Osteoblast (primary cell): ENCODE measurements around the gene KRT14. TPM values are rescaled to one million over a fixed set of nuclear protein-coding genes. Genes with fewer than 3 reads are reported as not detected.
A peak's percentile ranks its signal among the peaks of the same experiment; 100 is the strongest.

Source experiments
- DNase-seq: peaks from one replicate; pipeline ENCODE4 v3.0.0; 2011; ENCODE audit warnings: low spot score, mixed read lengths; ENCODE audit not compliant: insufficient read length; ENCODE audit errors: missing footprints
- H2AFZ ChIP-seq: 2 replicates; pipeline ENCODE4 v1.6.0; 2011; ENCODE audit warnings: mild to moderate bottlenecking, low read length
- H3K27ac ChIP-seq: 2 replicates; pipeline ENCODE4 v1.5.1; 2011; ENCODE audit warnings: mild to moderate bottlenecking, low read depth, low read length, moderate library complexity
- H3K27me3 ChIP-seq: 2 replicates; pipeline ENCODE4 v1.6.0; 2012; ENCODE audit warnings: mild to moderate bottlenecking, control low read depth, inconsistent platforms, low read length, moderate library complexity; ENCODE audit not compliant: insufficient read depth
- H3K36me3 ChIP-seq: 2 replicates; pipeline ENCODE4 v1.5.1; 2011; ENCODE audit warnings: mild to moderate bottlenecking, low read length, control low read depth, moderate library complexity; ENCODE audit not compliant: insufficient read depth
- H3K4me1 ChIP-seq: 2 replicates; pipeline ENCODE4 v1.5.1; 2011; ENCODE audit warnings: mild to moderate bottlenecking, low read length, control low read depth, moderate library complexity; ENCODE audit not compliant: insufficient read depth
- H3K4me2 ChIP-seq: 2 replicates; pipeline ENCODE4 v1.6.0; 2011; ENCODE audit warnings: mild to moderate bottlenecking, low read length; ENCODE audit not compliant: insufficient read depth
- H3K4me3 ChIP-seq: fragments of 200-600 bp; sonication (generic); 3 replicates; pipeline ENCODE4 v1.5.1; 2012; ENCODE audit warnings: mild to moderate bottlenecking, low read length, inconsistent platforms; ENCODE audit not compliant: insufficient read depth
- H3K79me2 ChIP-seq: 2 replicates; pipeline ENCODE4 v1.6.0; 2012; ENCODE audit warnings: mild to moderate bottlenecking, low read length, control low read depth, inconsistent platforms; ENCODE audit not compliant: insufficient read depth
- H3K9me3 ChIP-seq: 2 replicates; pipeline ENCODE4 v1.5.1; 2011; ENCODE audit warnings: low read depth, low read length, control low read depth
- H4K20me1 ChIP-seq: 2 replicates; pipeline ENCODE4 v1.6.0; 2012; ENCODE audit warnings: mild to moderate bottlenecking, low read length, control low read depth; ENCODE audit not compliant: insufficient read depth
- CTCF ChIP-seq: IDR thresholded peaks from 2 replicates; pipeline ENCODE4 v1.5.1; 2011; ENCODE audit warnings: mild to moderate bottlenecking, low read depth, low read length, moderate library complexity; ENCODE audit errors: extremely low read depth
- total RNA-seq: library from RNA; depleted of rRNA; stranded (reverse); fragments of >200 nt; gene quantifications from 2 replicates; pipeline ENCODE4 v1.2.3, GENCODE V29; 2012

KRT14 gene
- total RNA-seq: 12.3 and 23.0 TPM in 2 replicates

DNA sequence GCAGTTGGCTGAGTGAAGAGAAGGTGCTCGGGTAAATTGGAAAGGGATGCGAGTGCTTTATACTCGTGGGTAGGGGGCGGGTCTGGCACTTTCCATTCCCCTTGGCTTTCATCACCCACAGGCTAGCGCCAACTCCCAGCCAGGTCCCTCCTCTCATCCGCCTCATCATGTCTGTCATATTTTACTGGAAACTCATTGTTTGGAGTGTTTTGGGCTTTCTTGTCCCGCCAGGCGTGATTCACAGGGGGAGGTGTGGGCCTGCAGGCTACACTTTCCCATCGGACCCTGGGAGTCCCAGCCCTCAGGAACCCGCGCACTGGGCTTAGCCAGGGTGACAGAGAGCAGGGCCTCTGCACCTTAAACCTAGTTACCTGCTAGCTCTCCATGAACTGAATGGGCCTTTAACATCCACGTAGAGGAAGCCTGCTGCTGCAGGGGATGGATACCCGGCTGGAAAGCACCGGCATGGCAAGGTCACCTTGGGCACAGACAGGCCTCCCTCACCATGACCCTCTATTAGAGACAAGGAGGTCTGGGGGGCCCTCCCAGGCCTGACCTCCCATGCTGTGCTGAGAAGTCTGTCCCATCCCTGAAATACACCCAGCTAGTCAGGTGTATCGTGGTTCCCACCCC is at the start of gene KRT14:
Gene KRT14 (minus strand): TSS at position 33 of the 633 bp plus-strand sequence. CDS start 61 bp downstream, outside the sequence.
- TF ChIP-seq CTCF: no peak
- Histone ChIP-seq H3K4me1 (peaks cover 3% of the 10 kb centered on the region), H4K20me1 (no peaks in the 10 kb centered on the region), H2AFZ (no peak within 1 kb of the TSS), H3K4me3 (no peak within 1 kb of the TSS), H3K27ac (no peak within 1 kb of the TSS), H3K79me2 (no peaks in the 10 kb centered on the region), H3K27me3 (peaks cover 16% of the 10 kb centered on the region), H3K36me3 (no peaks in the 10 kb centered on the region), H3K9me3 (no peaks in the 10 kb centered on the region), H3K4me2 (no peak within 1 kb of the TSS)
- no peak for DNase-seq

GRCh38 chr17:41635121-41636097 is 48.7 kb upstream of the KRT14 start:
- Histone ChIP-seq H2AFZ (peak overlapping the region; percentile 87), H4K20me1 (no peaks in the 10 kb centered on the region), H3K9me3 (no peaks in the 10 kb centered on the region), H3K4me1 (peaks cover 5% of the 10 kb centered on the region), H3K4me3 (peak overlapping the region; percentile 16), H3K79me2 (no peaks in the 10 kb centered on the region), H3K27me3 (no peaks in the 10 kb centered on the region), H3K4me2 (peak overlapping the region; percentile 10), H3K27ac (no peak overlapping the region), H3K36me3 (no peaks in the 10 kb centered on the region)
- TF ChIP-seq CTCF: no peak
- DNase-seq: peak; percentile 90

- H3K27ac ChIP-seq: no peak overlapping the region
- H2AFZ ChIP-seq: peak overlapping the region; percentile 87
- no peaks in the 10 kb centered on the region for H3K79me2 ChIP-seq
- H3K4me3 ChIP-seq: no peak overlapping the region
- H3K9me3 ChIP-seq: no peaks in the 10 kb centered on the region
- no peak for TF ChIP-seq CTCF
- peak; percentile 73 for DNase-seq
- peaks cover 5% of the 10 kb centered on the region for H3K4me1 ChIP-seq
- no peaks in the 10 kb centered on the region for H3K36me3 ChIP-seq
- H4K20me1 ChIP-seq: no peaks in the 10 kb centered on the region
- H3K27me3 ChIP-seq: no peaks in the 10 kb centered on the region
- H3K4me2 ChIP-seq: peak overlapping the region; percentile 10
These were observed 47.9 kb upstream of the KRT14 start for GRCh38 chr17:41634639-41635038.
